GM18907 (cell line): ENCODE data around the gene CACTIN.
A peak's percentile ranks its signal among the peaks of the same experiment; 100 is the strongest.
"Not testable (repeated sequence)": the region's sequence is repeated elsewhere in the genome, so short reads cannot be mapped to it uniquely, and the experiment has no call there.

Source experiments
- ATAC-seq: cut with Tn5 transposase; IDR thresholded peaks from one replicate; pipeline ENCODE4 v1.9.1; 2021; ENCODE audit warnings: mild to moderate bottlenecking, moderate library complexity; ENCODE audit not compliant: unreplicated experiment

Gene CACTIN

DNA sequence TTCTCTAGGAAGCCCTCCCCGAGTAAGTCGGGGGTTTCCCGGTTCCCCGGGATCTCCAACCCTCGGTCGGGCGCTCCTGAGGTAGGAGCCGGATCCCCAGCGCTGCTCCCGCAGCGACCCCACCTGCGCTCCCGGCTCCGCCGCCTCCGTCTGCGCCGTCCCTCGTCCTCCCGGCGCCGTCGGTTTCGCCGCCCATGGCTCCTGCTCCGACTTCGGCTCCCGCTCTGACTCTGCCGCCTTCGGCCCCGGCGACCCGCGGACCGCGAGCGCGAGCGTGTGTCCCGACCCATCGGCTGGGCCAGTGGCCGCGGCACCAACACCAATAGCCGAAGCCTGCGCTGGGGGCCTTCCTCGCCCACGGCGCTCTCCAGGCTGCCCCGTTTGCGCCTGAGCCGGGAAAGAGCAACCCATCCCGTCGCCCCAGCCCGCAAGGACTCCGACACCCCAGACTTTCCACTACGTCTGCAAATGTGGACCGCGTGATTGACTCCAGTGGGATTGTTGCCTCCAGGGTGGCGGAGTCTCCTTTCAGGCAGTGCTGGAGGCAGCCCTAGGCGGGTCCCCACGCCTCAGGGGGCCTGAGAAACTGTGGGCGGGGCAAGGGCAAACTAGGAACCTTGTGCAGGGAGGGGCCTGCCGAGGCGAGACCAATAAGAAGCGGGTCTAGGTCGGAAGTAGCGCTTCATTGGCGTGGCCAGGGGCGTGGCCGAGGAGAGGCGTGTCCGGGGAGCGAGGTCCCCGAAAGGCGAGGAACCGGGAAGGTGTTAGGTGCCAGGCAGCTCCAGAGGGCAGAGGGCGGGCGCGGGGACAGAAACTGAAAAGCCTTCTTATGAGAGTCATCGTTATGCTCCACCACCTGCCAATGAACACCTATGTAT is at the start of gene CACTIN:
Gene CACTIN (minus strand): TSS at position 318 of the 878 bp plus-strand sequence. CDS start 28 bp downstream, at position 290.
- ATAC-seq = peak; percentile 82

DNA sequence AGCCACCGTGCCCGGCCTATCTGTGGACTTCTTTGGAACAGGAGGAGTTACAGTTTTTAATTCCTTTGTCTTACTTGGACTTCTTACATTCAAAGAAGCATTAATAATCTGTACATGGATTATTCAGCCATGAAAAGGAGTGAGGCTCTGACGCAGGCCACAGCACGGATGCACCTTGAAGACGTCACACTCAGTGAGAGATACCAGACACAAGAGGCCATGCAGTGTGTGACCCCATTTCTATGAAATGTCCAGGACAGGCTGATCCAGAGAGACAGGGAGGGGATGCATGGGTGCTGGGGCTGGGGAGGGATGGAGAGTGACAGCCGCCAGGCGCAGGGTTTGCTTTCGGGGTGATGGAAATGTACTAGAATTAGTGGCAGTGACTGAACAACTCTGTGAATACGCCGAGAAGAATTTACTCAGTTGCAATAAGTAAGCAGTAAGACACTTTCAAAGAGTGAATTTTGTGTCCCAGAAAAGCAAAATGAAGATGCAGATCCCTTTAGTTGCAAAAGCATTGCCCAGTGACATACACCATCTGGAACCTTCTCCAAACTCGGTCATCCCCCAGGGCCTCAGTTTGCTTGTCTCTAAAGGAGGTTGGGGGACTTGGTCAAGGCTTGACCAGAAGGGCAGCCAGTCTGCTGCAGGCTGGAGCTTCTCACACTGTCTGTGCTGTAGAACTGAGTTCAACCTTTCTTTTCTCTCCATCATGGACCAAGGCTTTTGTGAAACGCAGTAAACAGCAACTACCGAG is 48.4 kb upstream of the CACTIN start:
- no peak for ATAC-seq

DNA sequence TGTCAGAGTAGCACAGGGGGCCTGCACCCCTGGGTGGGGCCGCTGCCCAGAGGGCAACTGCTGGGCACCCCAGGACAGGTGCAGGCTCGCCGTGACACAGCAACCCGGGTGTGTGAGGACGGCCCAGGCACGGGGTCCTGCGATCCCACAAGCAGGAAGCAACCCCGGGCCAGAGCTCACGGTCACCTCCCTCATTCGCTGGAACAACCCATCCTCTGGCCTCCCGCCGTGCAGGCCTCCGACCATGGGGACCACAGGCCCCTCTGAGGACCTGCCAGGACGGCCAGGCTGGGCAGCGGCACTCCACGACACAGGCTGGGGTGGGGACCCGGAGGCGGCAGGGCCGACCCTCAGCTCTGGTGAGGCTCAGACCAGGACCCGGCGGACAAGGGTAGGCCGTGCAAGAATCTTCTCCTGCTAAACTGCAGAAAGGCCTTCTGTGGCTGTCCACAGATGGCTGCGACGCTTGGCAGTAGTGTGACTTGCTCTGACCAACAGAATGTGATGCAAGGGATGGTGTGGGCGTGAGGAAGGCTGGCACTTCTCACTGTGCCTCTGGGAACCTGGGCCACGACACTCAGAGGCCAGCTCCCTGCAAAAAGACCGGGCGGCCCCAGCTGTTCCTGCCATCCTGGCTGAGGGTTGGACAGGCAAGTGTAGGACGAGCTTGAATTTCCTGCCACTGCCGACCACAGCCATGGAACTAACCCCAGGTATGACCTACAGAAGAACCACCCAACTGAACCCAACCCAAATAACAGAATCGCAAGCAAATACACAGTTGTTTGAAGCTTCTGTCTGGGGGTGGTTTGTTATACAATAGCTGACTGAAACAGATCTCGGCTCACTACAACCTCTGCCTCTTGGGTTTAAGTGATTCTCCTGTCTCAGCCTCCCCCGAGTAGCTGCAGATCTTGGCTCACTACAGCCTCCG is 47.2 kb upstream of the CACTIN start:
- no peak for ATAC-seq

DNA sequence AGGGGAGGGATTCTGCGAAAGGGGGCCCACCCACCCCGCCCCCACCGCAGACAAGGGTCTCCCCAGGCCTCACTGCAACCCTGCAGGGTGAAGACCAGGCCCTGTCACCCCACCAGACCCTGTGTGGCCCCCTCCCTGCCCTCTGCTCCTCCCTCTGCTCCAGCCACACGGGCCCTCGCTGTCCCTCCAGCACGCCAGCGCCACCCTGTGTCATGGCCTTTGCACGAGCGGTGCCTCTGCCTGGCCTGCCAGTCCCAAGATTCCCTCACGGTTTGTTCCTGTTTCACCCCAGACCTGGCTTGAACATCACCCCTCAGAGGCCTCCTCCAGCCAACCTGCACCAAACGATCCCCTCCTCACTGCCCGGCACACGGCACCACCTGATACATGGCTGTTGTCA is 46.4 kb upstream of the CACTIN start:
- ATAC-seq = no peak

DNA sequence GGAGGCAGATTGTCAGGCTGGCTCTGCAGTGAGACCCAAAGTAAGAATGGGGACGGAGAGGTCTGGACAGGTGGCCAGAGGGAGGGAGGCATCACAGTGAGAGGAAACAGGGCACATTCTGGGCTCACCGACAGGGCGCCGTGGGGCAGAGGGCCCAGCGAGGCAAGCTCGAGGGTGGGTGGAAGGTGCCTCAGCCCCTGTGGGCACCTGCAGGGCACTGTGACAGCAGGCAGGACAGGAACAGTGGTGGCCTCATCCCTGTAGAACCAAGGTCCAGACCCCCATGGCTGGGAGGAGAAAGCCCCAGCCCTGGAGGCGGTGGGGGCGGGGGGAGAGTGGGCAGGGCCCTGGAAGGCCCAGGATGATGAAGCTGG is 46.0 kb upstream of the CACTIN start:
- ATAC-seq = no peak

DNA sequence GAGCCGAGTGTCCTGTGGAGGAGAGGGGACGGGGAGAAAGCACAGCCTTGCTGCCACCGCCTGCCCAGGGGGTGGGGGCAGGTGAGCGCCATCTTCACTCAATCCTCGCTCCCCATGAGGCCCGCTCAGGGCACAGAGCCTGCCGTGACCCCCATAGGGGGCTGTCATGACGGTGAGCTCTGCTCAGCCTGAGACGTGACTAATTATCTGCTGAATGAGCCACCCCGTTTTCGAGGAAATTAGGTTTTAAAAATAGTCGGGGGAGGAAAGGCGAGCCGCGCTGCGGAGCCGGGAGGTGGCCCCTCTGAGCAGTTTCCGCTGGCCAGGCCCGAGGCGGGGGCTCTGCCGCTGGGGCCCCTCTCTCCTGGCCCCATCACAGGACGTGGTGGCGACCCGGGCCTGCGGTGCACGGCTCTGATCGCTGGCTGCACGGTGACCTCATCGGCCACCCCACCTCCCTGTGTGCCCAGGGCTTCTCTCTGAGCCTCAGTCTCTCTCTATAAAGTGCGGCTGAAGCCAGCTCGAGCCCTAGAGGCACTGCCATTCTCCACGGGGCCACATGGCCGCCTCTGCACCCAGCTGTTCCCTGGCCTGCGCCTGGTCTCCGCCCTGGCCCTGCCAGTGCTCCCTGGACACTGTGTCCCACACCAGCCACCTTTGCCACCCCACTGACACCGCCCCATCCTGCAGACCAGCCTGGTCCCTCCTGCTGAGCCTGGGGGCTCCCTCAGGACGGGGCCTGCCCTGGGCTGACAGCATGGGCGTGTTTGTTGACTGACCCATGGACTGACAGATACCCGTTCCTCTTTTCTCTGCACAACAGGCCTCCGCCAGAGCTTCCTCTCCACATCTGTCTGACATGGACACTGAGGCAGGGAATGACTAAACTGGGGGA is 45.3 kb upstream of the CACTIN start:
- ATAC-seq = no peak

DNA sequence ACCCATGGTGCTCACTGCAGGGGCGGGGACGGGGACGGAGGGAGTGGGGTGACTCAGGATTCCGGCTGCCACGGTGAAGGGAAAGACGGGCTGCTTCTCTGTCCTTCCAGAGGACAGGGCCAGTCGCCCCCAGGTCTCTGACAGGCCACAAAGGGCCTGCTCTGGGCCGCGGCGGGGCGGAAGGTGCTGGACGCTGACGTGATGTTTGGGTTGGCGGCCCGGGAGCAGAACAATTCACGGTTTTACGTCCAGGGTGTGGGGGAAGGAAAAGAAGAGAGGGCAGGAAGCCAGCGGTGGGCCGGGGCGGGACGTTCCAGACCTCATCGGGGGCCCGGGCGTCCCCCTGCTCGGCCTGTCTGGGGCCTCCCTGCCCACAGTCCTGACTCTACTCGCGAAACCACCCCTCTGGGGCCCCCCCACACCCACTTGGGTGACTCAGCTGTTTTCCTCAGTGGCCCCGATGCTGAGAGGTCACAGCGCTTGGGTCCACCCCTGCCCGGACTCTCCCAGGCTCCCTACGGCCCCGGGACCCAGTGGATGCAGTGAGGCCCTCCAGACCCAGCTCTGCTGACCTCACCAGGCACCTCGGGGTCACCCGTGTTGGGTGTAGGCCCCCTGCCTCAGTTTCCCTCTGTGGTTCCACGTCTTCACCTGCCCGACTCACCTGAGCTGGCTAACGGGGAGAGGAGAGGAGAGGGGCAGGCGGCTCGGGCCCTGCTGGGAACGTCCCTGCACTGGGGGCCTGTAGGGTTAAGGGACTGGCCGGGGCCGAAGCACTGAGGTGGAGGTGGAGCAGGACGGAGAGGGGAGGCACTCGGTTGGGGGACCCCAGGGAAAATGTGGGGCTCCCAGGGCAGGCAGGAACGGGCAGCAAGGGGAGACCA is 44.4 kb upstream of the CACTIN start:
- ATAC-seq = no peak

DNA sequence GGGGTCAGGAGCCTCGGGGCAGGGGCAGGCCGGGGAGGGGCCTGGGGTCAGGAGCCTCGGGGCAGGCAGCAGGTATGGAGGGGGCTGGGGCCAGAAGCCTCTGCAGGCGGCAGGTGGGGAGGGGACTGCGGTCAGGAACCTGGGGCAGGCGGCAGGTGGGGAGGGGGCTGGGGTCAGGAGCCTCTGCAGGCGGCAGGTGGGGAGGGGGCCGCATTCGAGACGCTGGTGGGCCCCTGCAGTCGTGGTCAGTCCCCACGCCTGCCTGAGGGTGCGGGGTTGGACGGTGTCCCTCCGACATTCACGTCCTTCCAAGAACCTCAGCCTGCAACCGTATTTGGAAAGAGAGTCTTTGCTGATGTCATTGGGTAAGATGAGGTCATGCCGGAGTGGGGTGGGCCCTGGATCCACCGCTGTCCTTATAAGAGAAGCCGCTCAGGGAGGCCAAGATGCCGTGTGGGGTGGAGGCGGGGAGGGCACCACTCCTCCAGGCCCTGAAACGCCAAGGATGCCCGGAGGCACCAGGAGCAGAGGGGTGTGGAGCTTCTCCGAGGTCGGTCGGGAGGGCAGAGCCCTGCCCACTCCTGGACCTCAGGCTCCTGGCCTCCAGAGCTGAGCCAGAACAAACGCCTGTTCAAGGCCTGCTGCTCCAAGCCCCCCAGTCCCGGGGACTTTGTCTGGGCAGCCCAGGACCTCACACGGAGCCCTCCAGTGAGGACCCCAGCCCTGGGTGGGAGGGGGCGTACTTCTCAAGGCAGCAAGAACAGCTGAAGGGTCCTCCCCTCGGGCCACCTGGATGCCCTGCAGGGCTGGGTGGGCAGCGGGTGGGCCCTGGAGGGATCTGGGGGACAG is 43.6 kb upstream of the CACTIN start:
- no peak for ATAC-seq

DNA sequence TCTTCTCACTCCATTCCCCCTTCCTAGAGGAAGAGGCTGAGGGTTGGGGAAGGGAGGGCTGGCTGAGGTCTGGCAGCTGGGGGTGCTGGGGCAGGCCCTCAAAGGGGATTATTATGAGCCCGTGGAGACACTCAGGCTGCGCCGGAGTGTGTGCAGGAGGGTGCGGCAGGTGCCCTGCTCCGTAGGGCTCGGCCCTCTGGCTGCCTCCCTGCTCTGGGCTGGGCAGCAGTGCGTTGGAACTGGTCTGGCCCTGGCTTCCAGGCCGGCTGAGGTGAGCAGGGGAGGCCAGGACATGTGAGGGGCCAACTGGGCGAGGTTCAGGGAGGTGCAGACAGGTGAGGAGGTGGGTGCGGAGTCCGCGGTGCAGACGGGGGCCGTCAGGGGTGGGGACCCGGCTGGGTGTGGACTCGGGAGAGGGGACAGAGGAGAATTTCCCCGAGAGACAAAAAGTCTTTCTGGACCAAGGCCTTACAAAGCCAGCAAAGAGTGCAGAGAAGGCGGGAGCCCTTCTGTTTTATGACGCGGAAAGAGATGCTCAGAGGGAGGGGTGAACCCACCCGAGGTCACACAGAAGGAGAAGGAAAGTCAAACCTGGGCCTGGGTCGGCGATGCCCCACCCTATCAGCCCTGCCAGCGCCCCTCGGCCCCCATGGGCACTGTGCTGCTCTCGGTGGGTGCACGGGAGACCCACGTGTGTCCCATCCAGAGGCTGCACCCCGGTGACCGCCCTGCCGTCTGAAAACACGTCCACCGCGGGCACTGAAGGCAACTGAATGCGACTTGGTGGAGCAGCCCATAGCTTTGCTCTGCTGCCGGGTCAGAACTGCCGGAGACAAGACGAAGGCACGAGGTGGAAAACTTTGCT is 42.7 kb upstream of the CACTIN start:
- no peak for ATAC-seq

DNA sequence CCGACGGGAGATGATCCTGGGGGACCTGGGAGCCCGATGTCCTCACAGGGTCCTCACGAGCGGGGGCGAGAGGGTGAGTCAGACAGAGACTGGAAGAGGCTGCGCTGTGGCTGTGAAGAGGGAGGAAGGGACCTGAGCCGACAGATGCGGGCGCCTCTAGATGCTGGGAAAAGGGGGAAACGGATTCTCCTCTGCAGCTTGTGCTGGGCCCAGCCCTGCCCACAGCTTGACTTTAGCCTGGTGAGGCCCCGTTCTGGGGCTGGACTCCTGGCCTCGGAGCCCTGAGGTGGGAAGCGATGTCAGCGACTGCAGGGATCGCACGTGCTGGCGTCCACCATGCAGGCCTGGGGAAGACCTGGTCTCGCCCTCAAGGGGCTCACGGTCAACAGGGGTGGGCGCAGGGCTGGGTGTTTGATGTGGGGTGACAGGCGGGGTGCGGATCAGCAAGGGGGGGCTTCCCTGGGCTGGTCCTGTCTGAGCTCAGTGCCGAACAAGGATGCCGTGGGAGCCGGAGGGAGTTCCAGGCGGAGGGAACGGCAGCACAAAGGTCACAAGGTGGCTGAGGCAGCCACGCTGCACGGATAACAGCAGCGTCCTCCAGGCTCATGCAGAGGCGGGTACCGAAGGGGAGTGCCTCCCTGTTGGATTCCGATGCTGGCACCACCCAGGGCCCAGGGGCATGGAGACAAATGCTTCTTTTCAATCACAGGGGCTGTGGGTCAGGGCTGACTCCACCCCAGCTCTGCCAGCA is 41.9 kb upstream of the CACTIN start:
- no peak for ATAC-seq

DNA sequence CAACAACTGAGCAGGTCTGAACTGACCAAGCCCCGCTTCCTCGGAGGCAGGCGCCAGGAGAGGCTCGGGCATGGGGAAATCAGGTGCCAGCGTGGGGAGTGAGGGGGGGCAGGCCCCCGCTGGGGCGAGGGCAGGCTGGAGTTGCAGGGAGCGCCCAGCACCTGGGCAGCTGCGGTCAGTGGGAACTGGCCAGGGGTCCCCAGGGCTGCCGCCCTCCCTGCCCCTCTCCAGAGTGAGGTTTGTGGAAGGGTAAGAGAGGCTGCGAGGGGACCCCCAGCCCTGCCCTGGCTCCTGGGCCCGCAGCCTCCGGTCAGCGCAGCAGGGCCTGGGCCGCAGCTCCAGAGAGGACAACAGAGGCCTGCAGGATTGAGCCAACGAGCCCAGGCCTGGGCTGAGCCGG is 41.2 kb upstream of the CACTIN start:
- no peak for ATAC-seq

DNA sequence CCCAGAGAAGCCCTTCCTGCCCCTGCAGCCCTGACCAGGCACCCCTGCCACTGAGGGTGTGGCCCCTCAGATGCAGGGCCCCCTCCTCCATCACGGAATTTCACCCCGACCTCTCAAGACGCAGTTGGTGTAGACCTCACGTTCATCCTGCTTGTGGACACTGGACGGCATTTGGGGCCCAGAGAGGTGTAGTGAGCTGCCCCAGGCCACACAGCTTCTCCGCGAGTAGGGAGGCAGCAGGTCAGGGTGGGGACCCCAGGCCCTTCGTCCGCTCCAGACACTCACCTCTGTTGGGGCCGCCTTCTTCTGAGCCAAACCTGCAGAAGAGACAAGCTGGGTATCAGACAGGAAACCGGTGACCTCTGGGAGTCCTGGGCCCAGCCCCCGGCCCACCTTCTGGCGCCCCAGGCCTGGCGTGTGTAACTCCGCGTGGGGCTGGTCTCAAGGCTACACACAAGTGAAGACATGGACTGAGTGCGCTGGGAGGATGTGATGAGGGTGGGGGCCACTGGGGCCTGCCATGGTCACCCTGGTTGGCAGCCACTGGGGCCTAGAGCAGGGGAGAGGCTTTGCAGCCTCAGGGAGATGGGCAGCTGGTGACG is 40.5 kb upstream of the CACTIN start:
- no peak for ATAC-seq

DNA sequence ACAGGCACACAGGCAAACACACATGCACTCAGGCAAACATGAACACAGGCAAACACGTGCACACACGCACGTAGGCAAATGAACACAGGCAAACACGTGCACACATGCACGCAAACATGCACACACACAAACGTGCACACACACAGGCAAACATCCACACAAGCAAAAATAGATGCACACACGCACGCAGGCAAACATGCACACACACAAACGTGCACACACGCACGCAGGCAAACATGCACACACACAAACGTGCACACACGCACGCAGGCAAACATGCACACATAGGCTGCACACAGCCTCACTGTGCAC is 39.9 kb upstream of the CACTIN start:
- ATAC-seq = not testable (repeated sequence)

DNA sequence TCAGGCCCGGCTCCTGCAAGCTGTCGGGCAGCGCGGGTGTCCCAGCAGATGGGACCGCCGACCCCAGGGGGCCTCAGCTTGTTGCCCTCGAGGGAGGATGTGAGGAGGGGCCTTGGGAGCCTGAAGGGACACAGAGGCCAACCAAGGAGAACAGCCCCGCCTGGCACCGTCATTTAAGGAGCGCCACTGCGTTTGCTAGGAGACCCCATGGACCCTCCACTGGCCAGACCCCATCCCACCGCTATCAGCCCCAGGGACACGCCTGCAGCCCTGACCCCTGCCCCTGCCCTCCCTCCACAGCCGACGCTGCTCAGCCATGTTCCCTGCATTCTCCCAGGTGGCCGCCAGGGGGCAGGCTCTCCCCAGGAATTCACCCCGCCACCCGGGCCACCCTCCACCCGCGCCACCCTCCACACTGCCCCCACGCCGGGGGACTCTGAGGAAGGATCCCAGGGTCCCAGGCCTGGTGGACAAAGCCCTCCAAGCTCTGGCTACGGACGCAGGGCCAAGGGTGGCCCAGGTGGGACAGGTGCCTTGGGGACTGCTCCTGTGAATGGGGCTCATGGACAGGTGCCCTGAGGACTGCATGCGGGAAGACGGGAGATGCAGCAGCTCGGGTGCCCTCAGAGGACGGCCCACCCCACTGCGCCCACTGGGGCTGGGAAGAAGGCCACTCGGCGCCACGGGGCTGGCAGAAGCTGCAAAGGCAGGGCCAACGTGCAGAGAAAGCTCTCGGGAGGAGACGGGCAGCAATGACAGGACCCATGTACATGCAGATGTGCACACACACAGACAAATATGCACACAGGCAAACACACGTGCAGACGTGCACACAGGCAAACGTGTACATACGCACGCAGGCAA is 39.3 kb upstream of the CACTIN start:
- ATAC-seq = no peak

DNA sequence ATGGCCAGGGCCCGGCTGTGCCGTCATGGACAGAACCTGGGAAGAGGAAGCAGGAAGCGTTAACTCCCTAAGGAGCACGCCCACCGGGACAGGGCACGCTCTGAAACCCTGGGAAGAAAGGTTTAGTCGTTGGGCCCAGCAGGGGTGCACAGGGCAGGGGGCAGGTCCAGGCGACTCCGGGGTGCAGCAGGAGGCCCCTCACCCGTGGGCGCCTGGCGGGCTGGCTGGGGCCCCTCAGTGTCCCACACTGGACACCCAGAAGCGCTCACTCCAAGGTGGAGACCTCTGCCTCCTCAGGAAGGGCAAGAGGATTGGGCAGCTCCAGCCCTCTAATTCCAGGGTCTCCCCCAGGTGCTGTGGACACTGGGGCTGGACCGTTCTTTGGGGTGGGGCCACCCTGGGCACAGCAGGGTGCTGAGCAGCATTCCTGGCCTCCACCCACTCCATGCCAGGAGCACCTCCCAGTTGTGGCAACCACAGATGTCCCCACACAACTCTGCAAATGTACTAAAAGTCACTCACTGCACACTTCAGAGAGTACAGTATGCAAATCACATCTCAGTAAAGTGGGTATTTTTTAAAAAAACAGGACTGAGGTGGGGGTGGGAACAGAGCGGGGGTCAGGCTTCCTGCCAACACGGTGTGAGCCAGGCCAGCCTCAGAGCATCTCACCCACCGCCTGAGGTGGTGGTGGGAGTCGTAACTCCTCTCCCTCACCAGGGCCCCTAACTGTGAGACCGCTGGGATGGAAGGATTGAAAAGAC is 38.5 kb upstream of the CACTIN start:
- ATAC-seq = no peak
